GM12872 (cell line): ENCODE data around the gene TNS2.

Experiments used
- TF ChIP-seq, protein P1 (sequence below): IDR thresholded peaks from 3 replicates; pipeline ENCODE4 v1.5.1; 2011; ENCODE audit warnings: low read depth, mild to moderate bottlenecking, low read length, moderate library complexity; ENCODE audit not compliant: insufficient read depth

Gene TNS2

DNA sequence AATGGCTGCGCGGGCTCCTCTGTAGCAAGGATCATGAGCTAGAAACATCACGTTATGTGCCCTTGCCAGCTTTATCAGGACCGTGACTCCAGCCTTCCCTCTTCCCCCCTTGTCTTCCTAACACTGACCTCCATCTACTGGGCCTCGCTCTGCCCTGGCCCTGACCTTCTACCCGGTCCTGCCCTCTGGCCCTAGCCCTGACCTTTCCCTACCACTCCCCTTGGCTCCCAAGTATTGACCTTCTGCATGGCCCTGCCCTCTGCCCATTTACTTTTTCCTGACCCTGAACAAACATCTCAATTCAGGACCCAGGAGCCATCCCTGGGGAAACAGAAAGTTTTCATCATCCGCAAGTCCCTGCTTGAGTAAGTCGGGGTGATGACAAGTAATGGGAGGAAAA, 55.4 kb downstream of the TNS2 start:
- TF ChIP-seq, protein P1, sequence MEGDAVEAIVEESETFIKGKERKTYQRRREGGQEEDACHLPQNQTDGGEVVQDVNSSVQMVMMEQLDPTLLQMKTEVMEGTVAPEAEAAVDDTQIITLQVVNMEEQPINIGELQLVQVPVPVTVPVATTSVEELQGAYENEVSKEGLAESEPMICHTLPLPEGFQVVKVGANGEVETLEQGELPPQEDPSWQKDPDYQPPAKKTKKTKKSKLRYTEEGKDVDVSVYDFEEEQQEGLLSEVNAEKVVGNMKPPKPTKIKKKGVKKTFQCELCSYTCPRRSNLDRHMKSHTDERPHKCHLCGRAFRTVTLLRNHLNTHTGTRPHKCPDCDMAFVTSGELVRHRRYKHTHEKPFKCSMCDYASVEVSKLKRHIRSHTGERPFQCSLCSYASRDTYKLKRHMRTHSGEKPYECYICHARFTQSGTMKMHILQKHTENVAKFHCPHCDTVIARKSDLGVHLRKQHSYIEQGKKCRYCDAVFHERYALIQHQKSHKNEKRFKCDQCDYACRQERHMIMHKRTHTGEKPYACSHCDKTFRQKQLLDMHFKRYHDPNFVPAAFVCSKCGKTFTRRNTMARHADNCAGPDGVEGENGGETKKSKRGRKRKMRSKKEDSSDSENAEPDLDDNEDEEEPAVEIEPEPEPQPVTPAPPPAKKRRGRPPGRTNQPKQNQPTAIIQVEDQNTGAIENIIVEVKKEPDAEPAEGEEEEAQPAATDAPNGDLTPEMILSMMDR: no peak

DNA sequence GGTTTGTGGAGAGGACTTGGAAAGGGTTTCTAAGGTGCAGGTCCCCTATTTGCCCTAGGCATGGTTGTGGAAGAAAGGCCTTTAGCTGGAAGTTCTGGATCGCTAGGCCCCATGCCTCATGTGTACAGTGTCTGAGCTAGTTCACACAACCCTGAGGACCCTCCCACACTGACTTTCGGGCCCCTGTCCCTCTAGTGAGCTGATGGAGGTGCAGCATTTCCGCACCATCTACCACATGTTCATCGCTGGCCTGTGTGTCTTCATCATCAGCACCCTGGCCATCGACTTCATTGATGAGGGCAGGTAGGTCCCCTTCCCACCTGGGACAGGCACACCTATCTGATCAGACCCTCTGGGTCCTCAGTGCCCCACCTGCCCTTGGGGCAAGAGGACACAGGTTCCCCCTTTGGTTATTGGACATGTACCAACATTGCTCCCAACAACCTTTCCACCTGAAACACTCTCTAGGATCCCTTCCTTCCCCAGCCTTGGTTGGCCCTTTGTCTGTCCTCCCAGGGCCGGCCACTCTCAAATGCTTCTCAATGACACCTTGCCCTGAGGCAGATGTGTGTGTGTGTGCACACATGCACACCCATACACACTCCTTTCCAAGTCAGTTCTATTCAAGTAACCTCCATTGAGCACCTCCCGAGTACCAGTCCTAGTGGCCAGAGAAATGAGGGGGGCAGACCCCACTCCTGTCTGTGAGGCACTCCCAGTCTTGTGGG, 56.0 kb downstream of the TNS2 start:
- TF ChIP-seq, protein P1: no peak

GRCh38 chr12:53107122-53107521, 57.3 kb downstream of the TNS2 start:
- TF ChIP-seq, protein P1: no peak

GRCh38 chr12:53113136-53113705, 63.4 kb downstream of the TNS2 start:
- TF ChIP-seq, protein P1: no peak

- TF ChIP-seq, protein P1: no peak
These were observed 64.1 kb downstream of the TNS2 start for GRCh38 chr12:53113951-53114350.
